T-helper 1 cell treated with Interleukin-12 subunit alpha and Interleukin-12 subunit beta and Interleukin-4 antibody, amounts not matched to agents 30 μg/mL and 1 μg/mL, for 36 hours (primary cell): Measurements from ENCODE around the gene LRPAP1.
"Not testable (repeated sequence)": the region's sequence is repeated elsewhere in the genome, so short reads cannot be mapped to it uniquely, and the experiment has no call there.

Experiments used
- H3K27ac Mint-ChIP-seq: one replicate; pipeline ENCODE4 v1.8.0; 2021; ENCODE audit warnings: mild to moderate bottlenecking, mixed read lengths
- H3K27me3 Mint-ChIP-seq: one replicate; pipeline ENCODE4 v1.8.0; 2021; ENCODE audit warnings: low read depth, mixed read lengths
- H3K36me3 Mint-ChIP-seq: one replicate; pipeline ENCODE4 v1.8.0; 2021; ENCODE audit warnings: low read depth, mixed read lengths
- H3K4me1 Mint-ChIP-seq: one replicate; pipeline ENCODE4 v1.8.0; 2021; ENCODE audit warnings: low read depth, mixed read lengths
- H3K4me3 Mint-ChIP-seq: one replicate; pipeline ENCODE4 v1.8.0; 2021; ENCODE audit warnings: mild to moderate bottlenecking, moderate library complexity, mixed read lengths
- H3K9me3 Mint-ChIP-seq: one replicate; pipeline ENCODE4 v1.8.0; 2021; ENCODE audit warnings: mixed read lengths

Gene LRPAP1, protein sequence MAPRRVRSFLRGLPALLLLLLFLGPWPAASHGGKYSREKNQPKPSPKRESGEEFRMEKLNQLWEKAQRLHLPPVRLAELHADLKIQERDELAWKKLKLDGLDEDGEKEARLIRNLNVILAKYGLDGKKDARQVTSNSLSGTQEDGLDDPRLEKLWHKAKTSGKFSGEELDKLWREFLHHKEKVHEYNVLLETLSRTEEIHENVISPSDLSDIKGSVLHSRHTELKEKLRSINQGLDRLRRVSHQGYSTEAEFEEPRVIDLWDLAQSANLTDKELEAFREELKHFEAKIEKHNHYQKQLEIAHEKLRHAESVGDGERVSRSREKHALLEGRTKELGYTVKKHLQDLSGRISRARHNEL

GRCh38 chr4:3531879-3532750, at the start of gene LRPAP1:
Gene LRPAP1, minus strand, starts transcription at chr4:3532422. Its CDS starts 10 bp downstream, at chr4:3532412.
- Mint-ChIP-seq H3K27ac (peak within 1 kb of the TSS; percentile 96), H3K4me3 (peak within 1 kb of the TSS; percentile 99), H3K4me1 (peaks cover 21% of the 10 kb centered on the region), H3K9me3 (peaks cover 3% of the 10 kb centered on the region), H3K36me3 (peaks cover 6% of the 10 kb centered on the region), H3K27me3 (peaks cover 18% of the 10 kb centered on the region)

DNA sequence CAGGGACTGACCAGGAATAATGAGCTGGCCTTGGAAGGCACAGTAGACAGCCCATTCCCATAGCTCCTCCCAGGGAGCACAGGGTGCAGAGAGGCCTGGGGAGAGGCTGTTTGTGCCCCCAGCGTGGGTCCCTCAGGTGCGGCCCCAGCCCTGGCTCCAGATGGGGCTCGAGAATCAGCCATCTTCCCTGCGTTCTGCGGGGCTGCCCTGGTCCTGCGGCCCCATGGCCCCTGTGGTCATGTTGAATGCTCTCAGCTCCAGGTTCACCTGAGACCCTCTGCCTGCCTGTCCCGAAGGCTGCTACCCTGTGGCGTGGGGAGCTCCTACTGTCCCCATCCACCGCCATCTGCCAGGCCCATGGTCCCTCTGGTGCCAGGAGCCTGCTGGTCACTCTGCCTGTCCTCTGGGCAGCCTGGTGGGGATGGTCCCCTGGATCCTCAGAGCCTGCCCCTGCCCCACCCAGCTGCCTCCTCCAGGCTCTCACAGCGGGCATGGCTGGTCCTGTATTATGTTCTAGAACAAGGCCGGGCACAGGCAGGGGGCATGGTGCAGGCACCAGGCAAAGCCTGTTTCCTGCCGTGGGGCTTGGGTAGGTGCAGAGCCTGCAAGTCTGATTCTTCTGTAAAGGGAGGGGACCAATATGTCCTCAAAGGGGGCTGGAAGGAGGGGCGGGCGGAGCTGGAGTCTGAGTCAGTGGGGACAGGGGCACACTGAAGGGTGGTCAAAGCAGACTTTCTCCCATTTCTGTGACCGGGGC, 49.3 kb upstream of the LRPAP1 start:
- H3K4me3 Mint-ChIP-seq, H3K4me1 Mint-ChIP-seq, H3K27me3 Mint-ChIP-seq, H3K27ac Mint-ChIP-seq, H3K36me3 Mint-ChIP-seq, H3K9me3 Mint-ChIP-seq: not testable (repeated sequence)

- H3K9me3 Mint-ChIP-seq, H3K27ac Mint-ChIP-seq, H3K36me3 Mint-ChIP-seq, H3K27me3 Mint-ChIP-seq, H3K4me3 Mint-ChIP-seq, H3K4me1 Mint-ChIP-seq: not testable (repeated sequence)
These were observed 48.6 kb upstream of the LRPAP1 start for GRCh38 chr4:3580859-3581258.

DNA sequence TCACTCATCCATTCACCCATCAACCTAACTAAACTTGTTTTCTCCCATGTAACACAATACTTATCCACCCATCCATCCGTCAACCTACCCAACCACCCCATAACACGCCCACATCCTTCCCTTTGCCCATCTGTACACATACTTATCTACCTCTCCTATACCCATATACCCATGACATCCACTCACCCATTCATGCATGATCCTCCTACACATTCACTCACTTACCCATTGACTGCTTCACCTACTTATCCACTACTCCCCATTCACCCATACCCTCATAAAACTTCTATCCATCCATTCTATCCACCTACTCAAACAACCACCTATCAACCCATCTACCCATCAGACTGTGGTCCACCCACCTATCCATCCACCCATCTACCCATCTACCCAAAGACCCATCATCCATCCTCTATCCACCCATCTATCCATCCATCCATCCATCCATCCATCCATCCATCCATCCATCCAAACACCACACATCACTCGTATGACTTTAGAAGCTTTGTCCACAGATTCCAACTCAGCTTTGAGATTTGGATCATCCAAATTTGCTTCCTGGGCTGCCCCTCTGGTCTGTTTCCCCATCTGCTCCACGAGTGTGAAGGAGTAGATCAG, 46.4 kb upstream of the LRPAP1 start:
- not testable (repeated sequence) for H3K9me3 Mint-ChIP-seq, H3K36me3 Mint-ChIP-seq, H3K4me1 Mint-ChIP-seq, H3K27me3 Mint-ChIP-seq, H3K27ac Mint-ChIP-seq, H3K4me3 Mint-ChIP-seq

- H3K4me1 Mint-ChIP-seq, H3K27ac Mint-ChIP-seq, H3K9me3 Mint-ChIP-seq, H3K36me3 Mint-ChIP-seq, H3K4me3 Mint-ChIP-seq, H3K27me3 Mint-ChIP-seq: not testable (repeated sequence)
These were observed 45.8 kb upstream of the LRPAP1 start for GRCh38 chr4:3578052-3578451.

DNA sequence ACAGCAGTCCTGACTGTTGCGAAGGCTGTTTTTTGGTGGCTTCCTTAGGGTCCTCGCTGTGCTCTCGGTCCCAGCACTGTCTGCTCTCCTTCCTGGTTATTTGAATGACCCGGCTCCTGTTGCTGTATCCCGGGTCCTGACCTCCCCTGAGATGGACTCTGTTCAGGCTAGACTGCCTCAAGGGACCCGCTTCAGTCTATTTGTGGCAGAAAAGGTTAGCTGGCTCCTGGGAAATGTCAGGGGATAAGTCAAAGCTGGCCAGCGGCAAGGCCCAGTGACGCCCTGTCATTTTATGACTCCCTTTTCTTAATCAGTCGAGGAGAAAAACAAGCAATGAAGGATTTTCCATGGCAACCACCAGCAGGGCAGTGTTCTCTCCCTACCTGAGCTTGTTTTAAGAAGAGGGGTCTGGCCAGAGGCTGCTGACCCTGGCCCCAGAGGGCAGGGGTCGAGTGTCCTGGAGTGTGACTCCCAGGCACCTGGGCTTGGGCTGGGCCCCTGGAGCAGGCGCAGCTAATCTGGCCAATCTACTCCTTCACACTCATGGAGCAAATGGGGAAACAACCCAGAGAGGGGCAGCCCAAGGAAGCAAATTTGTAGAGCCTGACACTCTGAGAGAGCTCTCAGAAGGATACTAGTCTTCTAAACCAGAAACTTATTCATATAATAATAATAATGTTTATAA, 45.1 kb upstream of the LRPAP1 start:
- H3K27me3 Mint-ChIP-seq, H3K36me3 Mint-ChIP-seq, H3K27ac Mint-ChIP-seq, H3K4me3 Mint-ChIP-seq, H3K4me1 Mint-ChIP-seq, H3K9me3 Mint-ChIP-seq: not testable (repeated sequence)

DNA sequence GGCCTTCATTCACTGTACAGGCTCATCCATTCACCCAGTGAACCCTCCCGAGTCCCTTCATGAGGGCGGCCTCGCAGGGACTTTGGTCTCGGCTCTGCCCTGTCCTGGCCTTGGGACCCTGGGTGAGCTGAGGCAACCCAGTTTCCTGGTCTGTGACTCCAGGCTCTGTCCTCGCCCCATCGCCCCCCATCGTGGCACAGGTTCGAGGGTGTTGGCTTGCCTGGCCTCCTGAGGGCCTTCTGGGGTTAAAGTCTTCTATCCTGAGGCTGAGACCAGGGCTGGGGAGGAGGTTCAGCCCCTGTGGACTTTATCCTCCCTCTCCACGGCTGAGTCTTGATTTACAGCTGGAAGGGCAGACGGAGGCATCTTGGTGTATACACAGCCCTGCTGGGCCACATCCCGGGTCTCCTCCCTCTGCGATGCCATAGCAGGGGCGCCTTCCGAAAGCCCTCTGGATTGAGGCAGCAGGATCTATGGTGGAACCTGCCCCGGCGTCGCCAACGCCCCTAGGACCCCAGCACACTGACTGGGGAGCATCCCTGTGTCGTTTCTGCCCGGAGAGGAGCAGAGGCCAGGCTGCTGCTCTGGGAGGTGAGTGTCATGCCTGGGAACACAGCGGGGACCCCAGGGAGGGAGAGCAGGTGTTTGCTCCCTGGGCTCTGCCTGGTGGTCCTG, 44.4 kb upstream of the LRPAP1 start:
- H3K27me3 Mint-ChIP-seq, H3K4me3 Mint-ChIP-seq, H3K27ac Mint-ChIP-seq, H3K4me1 Mint-ChIP-seq, H3K36me3 Mint-ChIP-seq, H3K9me3 Mint-ChIP-seq: not testable (repeated sequence)

DNA sequence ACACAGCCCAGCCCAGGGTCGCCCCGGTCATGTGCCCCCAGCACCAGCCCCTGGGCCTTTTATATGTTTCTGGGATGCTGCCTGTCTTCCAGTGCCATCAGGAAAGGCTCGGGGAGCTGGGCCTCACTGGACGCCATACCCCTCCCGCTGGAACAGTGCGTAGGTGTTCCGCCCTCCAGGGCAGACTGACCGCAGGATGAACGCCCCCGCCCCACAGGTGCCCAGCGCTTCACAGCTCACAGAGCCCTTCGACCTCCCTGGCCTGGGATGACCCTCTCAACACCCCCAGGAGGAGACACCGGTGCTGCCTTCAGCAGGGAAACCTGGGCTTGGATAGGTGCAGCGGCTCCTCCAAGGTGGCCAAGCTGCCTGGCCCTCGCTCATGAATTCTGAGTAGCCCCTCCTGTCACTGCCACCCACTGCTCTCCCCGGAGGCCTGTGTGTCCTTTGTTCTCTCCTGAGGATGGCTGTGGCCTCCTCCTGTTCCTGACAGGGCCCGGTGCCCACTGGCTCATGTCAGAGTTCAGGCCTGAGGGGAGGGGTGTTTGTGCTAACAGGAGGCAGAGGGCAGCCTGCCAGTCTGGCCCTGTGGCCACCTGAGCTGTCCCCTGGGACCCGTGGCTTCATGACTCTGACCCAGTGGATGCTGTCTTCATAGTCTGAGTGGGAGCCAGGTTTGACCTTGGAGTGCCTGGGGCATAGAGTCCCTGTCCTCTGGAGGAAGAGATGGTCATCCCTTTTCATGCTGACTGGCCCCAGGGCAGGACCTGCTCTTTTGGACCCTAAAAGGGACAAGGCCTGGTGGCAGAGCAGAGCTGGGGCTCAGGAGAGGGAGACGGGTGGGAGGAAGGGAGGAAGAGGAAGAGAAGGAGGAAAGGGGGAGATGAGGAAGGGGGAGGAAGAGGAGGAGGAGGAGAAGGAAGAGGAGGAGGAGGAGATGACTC, 43.5 kb upstream of the LRPAP1 start:
- not testable (repeated sequence) for H3K9me3 Mint-ChIP-seq, H3K4me3 Mint-ChIP-seq, H3K27ac Mint-ChIP-seq, H3K36me3 Mint-ChIP-seq, H3K4me1 Mint-ChIP-seq, H3K27me3 Mint-ChIP-seq

- not testable (repeated sequence) for H3K4me1 Mint-ChIP-seq, H3K4me3 Mint-ChIP-seq, H3K36me3 Mint-ChIP-seq, H3K27me3 Mint-ChIP-seq, H3K9me3 Mint-ChIP-seq, H3K27ac Mint-ChIP-seq
These were observed 42.6 kb upstream of the LRPAP1 start for GRCh38 chr4:3574865-3575264.

DNA sequence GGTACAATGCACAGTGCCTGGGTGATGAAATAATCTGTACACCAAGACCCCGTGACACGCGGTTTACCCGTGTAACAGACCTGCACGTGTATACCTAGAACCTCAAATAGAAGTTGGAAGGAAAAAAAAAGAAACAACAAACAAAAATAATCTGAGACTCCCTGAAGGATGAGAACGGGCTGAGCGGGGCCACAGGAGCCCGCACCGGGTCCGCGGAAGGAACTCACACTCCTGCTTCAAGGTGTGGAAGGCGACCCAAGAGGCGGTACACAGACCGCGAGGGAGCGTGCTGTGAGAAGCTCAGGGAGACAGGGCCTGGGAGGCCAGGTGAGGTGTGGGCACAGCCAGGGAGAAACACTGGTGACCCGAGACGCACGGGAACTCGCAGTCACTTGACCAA, 42.1 kb upstream of the LRPAP1 start:
- H3K9me3 Mint-ChIP-seq, H3K27ac Mint-ChIP-seq, H3K36me3 Mint-ChIP-seq, H3K4me1 Mint-ChIP-seq, H3K4me3 Mint-ChIP-seq, H3K27me3 Mint-ChIP-seq: not testable (repeated sequence)

- H3K4me3 Mint-ChIP-seq = no peak overlapping the region
- no peaks in the 10 kb centered on the region for H3K4me1 Mint-ChIP-seq
- H3K9me3 Mint-ChIP-seq = no peaks in the 10 kb centered on the region
- H3K36me3 Mint-ChIP-seq = no peaks in the 10 kb centered on the region
- no peak overlapping the region for H3K27ac Mint-ChIP-seq
- H3K27me3 Mint-ChIP-seq = no peaks in the 10 kb centered on the region
These were observed 40.9 kb upstream of the LRPAP1 start for GRCh38 chr4:3573131-3573530.

DNA sequence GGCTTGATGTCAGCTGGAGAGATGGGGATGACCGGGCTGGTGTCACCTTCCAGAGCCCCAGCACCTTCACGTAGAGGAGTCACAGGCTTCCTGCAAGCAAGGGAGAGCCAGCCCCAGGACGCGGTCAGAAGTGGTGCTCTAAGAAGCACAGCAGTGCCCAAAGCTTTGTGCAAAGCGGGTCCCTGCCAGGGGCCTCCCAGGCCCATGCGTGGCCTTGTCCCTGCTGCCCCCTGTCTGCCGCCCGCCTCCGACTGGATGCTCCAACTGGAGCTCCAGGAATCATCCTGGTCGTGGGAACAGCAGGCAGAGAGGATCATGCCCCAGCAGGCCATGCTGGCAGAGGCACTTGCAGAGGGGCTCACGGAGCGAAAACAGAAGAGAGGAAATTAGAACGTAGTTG, 40.1 kb upstream of the LRPAP1 start:
- H3K4me1 Mint-ChIP-seq = no peaks in the 10 kb centered on the region
- no peak overlapping the region for H3K27ac Mint-ChIP-seq
- no peaks in the 10 kb centered on the region for H3K27me3 Mint-ChIP-seq
- H3K4me3 Mint-ChIP-seq = no peak overlapping the region
- H3K36me3 Mint-ChIP-seq = no peaks in the 10 kb centered on the region
- no peaks in the 10 kb centered on the region for H3K9me3 Mint-ChIP-seq

DNA sequence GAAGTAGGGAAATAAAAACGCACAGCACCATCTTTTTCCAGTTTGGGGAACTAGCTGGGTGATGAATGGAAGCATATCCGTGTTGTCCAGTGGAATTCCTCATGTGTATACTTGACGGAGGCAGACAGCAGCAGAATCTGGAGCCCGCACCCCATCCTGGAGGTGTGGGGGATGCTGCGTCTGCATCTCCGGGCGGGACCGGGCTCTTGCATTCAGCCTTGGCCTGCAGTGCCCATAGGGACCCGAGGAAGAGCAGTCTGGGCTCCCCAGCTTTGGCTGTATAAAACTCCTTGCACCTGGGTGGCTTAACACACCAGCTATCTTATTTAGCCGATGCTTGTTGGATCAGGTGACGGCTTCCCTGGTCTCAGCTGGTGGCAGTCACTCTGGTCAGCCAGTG, 39.7 kb upstream of the LRPAP1 start:
- Mint-ChIP-seq H3K27ac (no peak overlapping the region), H3K36me3 (no peaks in the 10 kb centered on the region), H3K9me3 (no peaks in the 10 kb centered on the region), H3K4me3 (no peak overlapping the region), H3K27me3 (no peaks in the 10 kb centered on the region), H3K4me1 (no peaks in the 10 kb centered on the region)
